Stimulated activated CD4-positive, alpha-beta T cell treated with anti-CD3 and anti-CD28 coated beads, Interleukin-4, amount 100 ng/mL, for 24 hours (primary cell): ENCODE measurements around the gene CYP2C18.
"Not testable (repeated sequence)": the region's sequence is repeated elsewhere in the genome, so short reads cannot be mapped to it uniquely, and the experiment has no call there.

Experiments used
- DNase-seq: peaks from one replicate; pipeline ENCODE4 v3.0.0-alpha.2; 2020

The CYP2C18 gene

GRCh38 chr10:94683214-94684054 lies at the start of gene CYP2C18:
CYP2C18 (plus strand) TSS chr10:94683729; CDS start chr10:94683820, 91 bp downstream.
- DNase-seq, result no peak

GRCh38 chr10:94638097-94638496 lies 45.4 kb upstream of the CYP2C18 start:
- DNase-seq, result not testable (repeated sequence)

GRCh38 chr10:94639902-94640301 lies 43.6 kb upstream of the CYP2C18 start:
- no peak for DNase-seq

GRCh38 chr10:94640562-94640961 lies 43.0 kb upstream of the CYP2C18 start:
- DNase-seq, result no peak

GRCh38 chr10:94641480-94641879 lies 42.0 kb upstream of the CYP2C18 start:
- DNase-seq, result no peak

- DNase-seq, result no peak
Observed at GRCh38 chr10:94644352-94644751, 39.2 kb upstream of the CYP2C18 start.

GRCh38 chr10:94645285-94645684 lies 38.2 kb upstream of the CYP2C18 start:
- no peak for DNase-seq

- DNase-seq, result not testable (repeated sequence)
Observed at GRCh38 chr10:94655201-94655600, 28.3 kb upstream of the CYP2C18 start.

GRCh38 chr10:94663061-94663460 lies 20.5 kb upstream of the CYP2C18 start:
- DNase-seq, result not testable (repeated sequence)

- DNase-seq, result no peak
Observed at GRCh38 chr10:94666391-94667102, 17.0 kb upstream of the CYP2C18 start.

GRCh38 chr10:94673614-94674321 lies 9.8 kb upstream of the CYP2C18 start:
- DNase-seq, result no peak

- DNase-seq, result no peak
Observed at GRCh38 chr10:94676496-94676895, 7.0 kb upstream of the CYP2C18 start.

GRCh38 chr10:94677691-94678090 lies 5.8 kb upstream of the CYP2C18 start:
- no peak for DNase-seq

- no peak for DNase-seq
Observed at GRCh38 chr10:94678475-94678874, 5.1 kb upstream of the CYP2C18 start.

GRCh38 chr10:94680544-94680943 lies 3.0 kb upstream of the CYP2C18 start:
- DNase-seq, result no peak

- not testable (repeated sequence) for DNase-seq
Observed at GRCh38 chr10:94682636-94683035, 893 bp upstream of the CYP2C18 start.

- DNase-seq, result no peak
Observed at GRCh38 chr10:94687625-94688248, 4.2 kb downstream of the CYP2C18 start.

GRCh38 chr10:94706089-94706488 lies 22.6 kb downstream of the CYP2C18 start:
- no peak for DNase-seq

- no peak for DNase-seq
Observed at GRCh38 chr10:94710578-94710977, 27.0 kb downstream of the CYP2C18 start.

- DNase-seq, result no peak
Observed at GRCh38 chr10:94725871-94726270, 42.3 kb downstream of the CYP2C18 start.

- DNase-seq, result no peak
Observed at GRCh38 chr10:94735197-94735596, 51.7 kb downstream of the CYP2C18 start.

GRCh38 chr10:94738588-94738987 lies 55.1 kb downstream of the CYP2C18 start:
- no peak for DNase-seq

- no peak for DNase-seq
Observed at GRCh38 chr10:94747137-94747536, 63.6 kb downstream of the CYP2C18 start.
